OCI-LY1 (cell line): ENCODE data around the gene ULBP2.

Source experiments
- H2AFZ ChIP-seq: fragments of 200-600 bp; sonication (generic), shearing (Covaris generic); 2 replicates; pipeline ENCODE4 v1.6.0; 2014; ENCODE audit warnings: antibody characterized with exemption, mild to moderate bottlenecking, low read length
- H3F3A ChIP-seq: fragments of 200-600 bp; sonication (generic), shearing (Covaris generic); 2 replicates; pipeline ENCODE4 v1.6.0; 2014; ENCODE audit warnings: mild to moderate bottlenecking, antibody characterized with exemption, low read length, moderate library complexity; ENCODE audit not compliant: insufficient read depth
- H3K27ac ChIP-seq: fragments of 200-600 bp; sonication (generic); 2 replicates; pipeline ENCODE4 v1.5.1; 2014; ENCODE audit warnings: low read length, mixed run types, mild to moderate bottlenecking, low read depth; ENCODE audit not compliant: poor library complexity, severe bottlenecking
- H3K27me3 ChIP-seq: fragments of 200-600 bp; sonication (generic); 2 replicates; pipeline ENCODE4 v1.6.0; 2014; ENCODE audit warnings: antibody characterized with exemption, mild to moderate bottlenecking, low read length, moderate library complexity; ENCODE audit not compliant: insufficient read depth
- H3K36me3 ChIP-seq: fragments of 200-600 bp; sonication (generic); 2 replicates; pipeline ENCODE4 v1.6.1; 2014; ENCODE audit warnings: mild to moderate bottlenecking, antibody characterized with exemption, low read length, moderate library complexity, mixed read lengths; ENCODE audit not compliant: insufficient read depth
- H3K4me1 ChIP-seq: fragments of 200-600 bp; sonication (generic); 2 replicates; pipeline ENCODE4 v1.5.1; 2014; ENCODE audit warnings: mild to moderate bottlenecking, low read length, moderate library complexity; ENCODE audit not compliant: insufficient read depth, severe bottlenecking
- H3K4me2 ChIP-seq: fragments of 200-600 bp; sonication (generic), shearing (Covaris generic); 2 replicates; pipeline ENCODE4 v1.6.1; 2014; ENCODE audit warnings: low read length
- H3K4me3 ChIP-seq: fragments of 200-600 bp; sonication (generic); 2 replicates; pipeline ENCODE4 v1.5.1; 2014; ENCODE audit warnings: low read length, low read depth, mild to moderate bottlenecking, mixed read lengths; ENCODE audit not compliant: poor library complexity, severe bottlenecking
- H3K79me2 ChIP-seq: fragments of 200-600 bp; shearing (Covaris generic); 2 replicates; pipeline ENCODE4 v1.6.1; 2016; ENCODE audit warnings: mixed run types, low read length, mixed read lengths; ENCODE audit not compliant: insufficient read depth
- H3K9ac ChIP-seq: fragments of 200-600 bp; sonication (generic), shearing (Covaris generic); 2 replicates; pipeline ENCODE4 v1.6.1; 2014; ENCODE audit warnings: mild to moderate bottlenecking, low read length, mixed read lengths
- H3K9me2 ChIP-seq: fragments of 200-600 bp; sonication (generic), shearing (Covaris generic); 2 replicates; pipeline ENCODE4 v1.6.1; 2014; ENCODE audit warnings: low read depth, mild to moderate bottlenecking, low read length, mixed read lengths
- H3K9me3 ChIP-seq: fragments of 200-600 bp; shearing (Covaris generic); 2 replicates; pipeline ENCODE4 v1.6.1; 2014; ENCODE audit warnings: low read length, mixed read lengths
- H4K20me1 ChIP-seq: fragments of 200-600 bp; sonication (generic), shearing (Covaris generic); 2 replicates; pipeline ENCODE4 v1.6.0; 2016; ENCODE audit warnings: mild to moderate bottlenecking, low read length; ENCODE audit not compliant: insufficient read depth
- EZH2 ChIP-seq: fragments of 200-600 bp; sonication (generic), shearing (Covaris generic); IDR thresholded peaks from 2 replicates; pipeline ENCODE4 v1.8.0; 2017; ENCODE audit warnings: borderline replicate concordance, mixed run types, mild to moderate bottlenecking, antibody characterized with exemption, low read length, moderate library complexity, mixed read lengths
- TF ChIP-seq, protein P1 (sequence below): fragments of 200-600 bp; sonication (generic), shearing (Covaris generic); IDR thresholded peaks from 2 replicates; pipeline ENCODE4 v1.5.1; 2017; ENCODE audit warnings: mild to moderate bottlenecking, antibody characterized with exemption, low read length, moderate library complexity, mixed read lengths

The ULBP2 gene

DNA sequence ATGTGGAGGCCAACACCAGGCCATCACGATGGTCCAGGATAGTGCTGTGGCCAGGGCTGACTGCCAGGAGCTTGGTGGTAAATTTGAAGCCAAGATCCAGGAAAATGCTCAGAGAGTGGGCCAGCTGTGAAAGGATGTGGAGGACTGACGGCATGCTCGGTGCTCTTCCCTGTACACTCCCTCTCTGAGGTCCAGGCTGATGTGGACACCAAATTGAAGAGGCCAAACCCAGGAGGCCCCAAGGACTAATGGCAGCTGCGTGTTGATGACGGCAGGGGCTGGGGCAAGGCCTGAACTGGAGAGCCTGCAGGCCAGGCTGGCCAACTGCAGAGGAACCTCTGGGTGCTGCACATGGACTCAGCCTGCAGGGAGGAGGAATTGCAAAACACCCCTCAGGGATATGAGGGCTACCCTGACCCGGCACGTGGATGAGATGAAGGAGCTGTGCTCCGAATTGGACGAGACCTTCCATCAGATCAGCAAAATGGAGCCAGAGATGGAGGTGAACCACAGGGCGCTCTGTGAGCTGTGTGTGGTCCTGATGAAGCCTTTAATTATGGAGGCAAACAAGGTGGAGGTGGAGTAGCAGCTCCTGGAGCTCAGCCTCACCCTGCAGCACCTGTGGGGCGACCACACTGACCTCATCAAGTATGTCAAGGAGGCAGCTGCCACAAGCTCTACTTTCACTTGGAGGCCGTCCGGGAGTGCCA, 37.0 kb upstream of the ULBP2 start:
- Histone ChIP-seq H3K4me1 (no peaks in the 10 kb centered on the region), H4K20me1 (no peaks in the 10 kb centered on the region), H3K4me3 (no peak overlapping the region), H3K9me3 (no peaks in the 10 kb centered on the region), H3K36me3 (no peaks in the 10 kb centered on the region), H3K9me2 (no peaks in the 10 kb centered on the region), H3K79me2 (no peaks in the 10 kb centered on the region), H3F3A (no peaks in the 10 kb centered on the region), H3K4me2 (no peak overlapping the region), H2AFZ (no peak overlapping the region), H3K27ac (no peak overlapping the region), H3K9ac (no peak overlapping the region), H3K27me3 (no peaks in the 10 kb centered on the region; the same call in 1 of the 2 replicates)
- TF ChIP-seq, protein P1, sequence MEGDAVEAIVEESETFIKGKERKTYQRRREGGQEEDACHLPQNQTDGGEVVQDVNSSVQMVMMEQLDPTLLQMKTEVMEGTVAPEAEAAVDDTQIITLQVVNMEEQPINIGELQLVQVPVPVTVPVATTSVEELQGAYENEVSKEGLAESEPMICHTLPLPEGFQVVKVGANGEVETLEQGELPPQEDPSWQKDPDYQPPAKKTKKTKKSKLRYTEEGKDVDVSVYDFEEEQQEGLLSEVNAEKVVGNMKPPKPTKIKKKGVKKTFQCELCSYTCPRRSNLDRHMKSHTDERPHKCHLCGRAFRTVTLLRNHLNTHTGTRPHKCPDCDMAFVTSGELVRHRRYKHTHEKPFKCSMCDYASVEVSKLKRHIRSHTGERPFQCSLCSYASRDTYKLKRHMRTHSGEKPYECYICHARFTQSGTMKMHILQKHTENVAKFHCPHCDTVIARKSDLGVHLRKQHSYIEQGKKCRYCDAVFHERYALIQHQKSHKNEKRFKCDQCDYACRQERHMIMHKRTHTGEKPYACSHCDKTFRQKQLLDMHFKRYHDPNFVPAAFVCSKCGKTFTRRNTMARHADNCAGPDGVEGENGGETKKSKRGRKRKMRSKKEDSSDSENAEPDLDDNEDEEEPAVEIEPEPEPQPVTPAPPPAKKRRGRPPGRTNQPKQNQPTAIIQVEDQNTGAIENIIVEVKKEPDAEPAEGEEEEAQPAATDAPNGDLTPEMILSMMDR = no peak
- TF ChIP-seq EZH2 = no peak

DNA sequence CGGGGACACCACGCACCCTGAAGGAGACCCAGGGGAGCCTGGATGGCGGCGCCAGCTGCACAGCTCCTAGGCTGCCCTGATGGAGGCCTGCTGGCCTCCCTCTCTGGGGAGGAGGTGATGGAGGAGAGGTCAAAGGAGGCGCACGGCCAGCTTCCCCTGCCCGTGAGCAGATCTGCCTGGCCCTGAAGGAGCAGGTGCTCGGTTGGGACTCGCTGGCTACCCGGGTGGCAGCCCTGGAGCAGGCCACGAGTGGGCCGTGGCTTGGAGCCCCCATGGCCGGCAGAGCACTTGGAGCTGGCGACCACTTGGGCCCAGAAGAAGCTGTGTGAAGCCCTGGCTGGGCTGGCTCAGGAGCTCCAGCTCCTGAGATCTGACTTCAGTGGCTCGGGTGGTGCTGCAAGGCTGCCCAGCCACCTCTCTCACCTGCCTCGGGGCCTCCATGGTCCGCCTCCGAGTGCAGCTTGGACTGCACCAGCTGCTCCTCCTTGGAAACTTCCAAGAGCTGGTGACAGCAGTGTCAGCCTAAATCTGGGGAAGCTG, 36.4 kb upstream of the ULBP2 start:
- TF ChIP-seq, protein P1 = no peak
- TF ChIP-seq EZH2 = no peak
- no peak overlapping the region for H3K27ac ChIP-seq

DNA sequence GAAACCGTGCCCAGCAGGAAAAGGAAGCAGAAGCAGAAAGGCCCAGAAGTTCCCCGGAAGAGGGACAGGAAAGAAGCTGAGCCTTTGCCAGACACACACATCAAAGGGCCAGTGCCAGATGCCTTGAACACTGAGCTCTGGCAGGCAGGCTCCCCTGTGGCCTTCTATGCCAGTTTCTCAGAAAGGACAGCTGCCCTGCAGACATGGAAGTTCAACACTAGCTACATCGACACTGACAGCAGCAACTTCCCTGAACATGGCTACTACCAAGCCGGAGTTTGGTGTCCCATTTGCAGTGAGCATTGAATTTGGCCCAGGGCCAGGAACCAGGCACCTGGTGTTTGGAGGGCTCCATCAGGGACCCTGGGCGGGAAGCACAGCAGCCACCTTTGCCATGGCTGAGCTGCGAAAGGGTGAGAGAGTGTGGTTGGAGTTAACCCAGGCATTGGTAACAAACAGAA, 35.9 kb upstream of the ULBP2 start:
- H3K4me1 ChIP-seq = no peaks in the 10 kb centered on the region
- no peaks in the 10 kb centered on the region; the same call in 1 of the 2 replicates for H3K27me3 ChIP-seq
- H2AFZ ChIP-seq = no peak overlapping the region
- H3K36me3 ChIP-seq = no peaks in the 10 kb centered on the region
- TF ChIP-seq EZH2 = no peak
- TF ChIP-seq, protein P1 = no peak
- no peaks in the 10 kb centered on the region for H3K9me3 ChIP-seq
- no peak overlapping the region for H3K4me3 ChIP-seq
- H3K9me2 ChIP-seq = no peaks in the 10 kb centered on the region
- H3F3A ChIP-seq = no peaks in the 10 kb centered on the region
- H3K9ac ChIP-seq = no peak overlapping the region
- H4K20me1 ChIP-seq = no peaks in the 10 kb centered on the region
- H3K4me2 ChIP-seq = no peak overlapping the region
- no peaks in the 10 kb centered on the region for H3K79me2 ChIP-seq
- H3K27ac ChIP-seq = no peak overlapping the region

More for the DNA sequence above, 36.4 kb upstream of the ULBP2 start:
- Histone ChIP-seq H3K9ac (no peak overlapping the region), H3K27me3 (no peaks in the 10 kb centered on the region; the same call in 1 of the 2 replicates), H3K4me1 (no peaks in the 10 kb centered on the region), H3K36me3 (no peaks in the 10 kb centered on the region), H3K9me3 (no peaks in the 10 kb centered on the region), H3K9me2 (no peaks in the 10 kb centered on the region), H3F3A (no peaks in the 10 kb centered on the region), H4K20me1 (no peaks in the 10 kb centered on the region), H3K4me3 (no peak overlapping the region), H3K79me2 (no peaks in the 10 kb centered on the region), H3K4me2 (no peak overlapping the region), H2AFZ (no peak overlapping the region)
